GM19023 (cell line): Measurements from ENCODE around the gene ECE1.

ENCODE experiments used
- ATAC-seq: cut with Tn5 transposase; IDR thresholded peaks from one replicate; pipeline ENCODE4 v1.9.1; 2021; ENCODE audit warnings: mild to moderate bottlenecking, moderate library complexity; ENCODE audit not compliant: unreplicated experiment

Gene ECE1

DNA sequence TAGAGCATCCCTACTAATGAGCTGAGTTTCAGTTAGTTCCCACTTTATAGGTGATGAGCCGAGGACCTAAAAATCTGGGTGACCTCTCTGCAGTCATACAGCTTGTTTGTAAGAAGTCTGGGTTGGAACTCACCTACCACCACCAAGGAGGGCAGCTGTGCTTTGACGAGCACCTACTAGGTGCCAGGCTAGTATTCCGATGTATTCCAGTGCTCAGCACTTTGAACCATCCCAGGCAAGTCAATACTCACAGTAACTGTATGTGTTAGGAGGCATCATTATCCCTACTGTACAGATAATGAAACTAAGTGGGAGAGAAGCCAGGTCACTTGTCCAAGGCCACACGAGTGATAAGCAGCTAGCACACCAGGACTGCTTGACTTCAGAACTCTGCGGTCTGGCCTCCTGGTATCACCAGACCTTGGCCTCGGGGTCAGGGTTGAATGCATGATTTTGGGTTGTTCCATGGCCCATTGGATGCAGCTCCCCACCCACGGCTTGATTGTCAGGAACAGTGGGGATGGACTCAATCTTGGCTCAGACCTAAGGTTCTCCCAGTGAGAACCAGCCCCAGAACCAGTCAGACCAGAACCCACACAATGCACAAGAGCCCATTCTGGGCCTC lies 20.7 kb downstream of the ECE1 start:
- no peak for ATAC-seq

DNA sequence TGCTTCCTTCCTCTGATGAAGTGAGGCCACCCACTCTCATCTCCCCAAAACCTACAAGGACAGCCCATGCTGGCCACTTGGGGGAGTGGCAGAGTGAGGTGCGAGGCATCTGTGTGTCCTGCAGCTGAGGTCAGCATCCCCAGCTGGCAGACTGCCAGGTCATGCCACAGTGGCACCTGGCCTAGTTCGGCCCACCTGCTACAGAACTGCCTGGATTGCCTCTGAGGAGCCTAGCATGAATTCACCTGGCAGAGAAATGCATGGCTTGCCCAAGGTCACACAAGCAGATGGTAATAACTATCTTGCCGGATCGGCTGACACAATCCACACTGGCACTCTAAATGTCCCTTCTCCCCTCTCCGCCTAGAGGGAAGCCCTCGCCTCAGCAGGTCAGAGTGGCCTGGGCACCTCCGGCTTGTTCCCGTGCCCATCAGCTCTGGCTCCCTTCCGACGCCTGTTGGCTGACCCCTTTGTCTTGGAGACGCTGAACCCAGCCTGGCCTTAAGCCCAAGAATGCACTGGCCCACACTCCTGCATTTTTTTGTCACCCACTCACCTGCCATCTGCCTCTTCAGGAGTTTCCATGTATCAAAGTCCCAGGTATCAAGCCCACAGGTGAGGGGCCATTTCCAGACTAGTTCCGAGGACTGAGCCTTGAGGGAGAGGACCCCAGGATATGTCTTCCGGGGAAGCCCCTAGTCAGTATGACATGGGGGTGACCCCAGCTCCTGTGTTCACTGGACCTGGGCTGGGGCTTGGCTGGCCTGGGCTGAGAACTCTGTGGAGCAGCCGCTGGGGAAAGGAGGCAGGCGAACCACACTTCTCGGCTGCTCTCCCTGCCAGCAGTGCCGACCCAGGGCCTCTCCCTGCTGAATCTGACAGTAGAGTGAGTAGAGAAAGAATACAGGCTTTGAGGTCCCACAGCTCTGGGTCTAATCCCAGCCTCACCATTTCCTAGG lies 21.7 kb downstream of the ECE1 start:
- ATAC-seq, result no peak

DNA sequence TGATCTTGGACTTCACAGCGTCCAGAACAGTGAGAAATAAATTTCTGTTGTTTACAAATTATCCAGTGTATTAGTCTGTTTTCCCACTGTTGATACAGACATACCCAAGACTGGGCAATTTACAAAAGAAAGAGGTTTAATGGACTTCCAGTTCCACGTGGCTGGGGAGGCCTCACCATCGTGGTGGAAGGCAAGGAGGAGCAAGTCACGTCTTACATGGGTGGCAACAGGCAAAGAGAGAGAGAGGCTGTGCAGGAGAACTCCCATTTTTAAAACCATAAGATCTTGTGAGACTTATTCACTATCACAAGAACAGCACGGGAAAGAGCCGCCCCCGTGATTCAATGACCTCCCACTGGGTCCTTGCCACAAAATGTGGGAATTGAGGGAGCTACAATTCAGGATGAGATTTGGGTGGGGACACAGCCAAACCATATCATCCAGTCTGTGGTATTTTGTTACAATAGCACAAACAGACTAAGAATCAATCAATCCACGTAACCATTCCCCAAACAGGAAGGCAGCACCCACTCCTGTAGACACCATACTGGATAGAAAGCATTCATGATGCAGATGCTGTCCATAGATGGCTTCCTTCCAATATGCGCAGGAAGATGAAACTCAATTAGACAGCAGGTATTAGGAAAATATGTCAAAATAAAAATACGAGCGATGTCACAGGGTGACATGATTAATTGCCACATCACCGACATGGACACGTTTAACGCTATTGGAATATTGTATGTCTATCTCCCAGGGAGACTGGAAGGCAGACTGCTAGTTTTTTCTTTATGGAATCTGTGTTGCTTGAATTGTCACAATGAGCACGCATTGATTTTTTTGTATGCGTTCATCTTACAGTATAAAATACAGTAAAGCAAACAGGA lies 22.8 kb downstream of the ECE1 start:
- ATAC-seq, result no peak

DNA sequence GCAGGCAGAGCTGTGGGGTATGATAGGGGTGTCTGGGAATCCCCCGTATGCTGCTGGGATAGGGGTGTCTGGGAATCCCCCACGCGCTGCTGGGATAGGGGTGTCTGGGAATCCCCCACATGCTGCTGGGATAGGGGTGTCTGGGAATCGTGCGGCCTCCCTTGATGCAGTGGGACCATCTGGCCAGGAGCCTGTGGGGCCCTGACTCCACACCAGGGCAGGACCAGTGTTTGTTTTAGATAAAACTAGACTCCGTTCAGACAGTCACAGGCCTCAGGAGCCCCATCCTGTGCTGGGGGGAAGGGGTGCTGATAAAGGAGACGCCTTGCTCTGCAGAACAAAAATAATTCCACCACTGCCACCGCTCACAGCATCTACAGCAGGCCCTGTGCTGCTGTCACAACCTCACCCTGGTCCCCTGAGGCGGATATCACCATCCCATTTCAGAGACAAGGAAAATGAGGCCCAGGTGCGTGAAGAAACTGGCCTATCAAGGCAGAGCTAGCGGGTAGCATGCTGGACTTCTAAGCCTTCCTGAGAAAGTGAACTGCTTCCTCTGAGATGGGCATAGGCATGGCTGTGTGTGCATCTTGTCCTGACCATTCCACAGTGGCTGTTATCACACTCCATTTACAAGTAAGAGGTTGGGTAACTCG lies 24.0 kb downstream of the ECE1 start:
- no peak for ATAC-seq

DNA sequence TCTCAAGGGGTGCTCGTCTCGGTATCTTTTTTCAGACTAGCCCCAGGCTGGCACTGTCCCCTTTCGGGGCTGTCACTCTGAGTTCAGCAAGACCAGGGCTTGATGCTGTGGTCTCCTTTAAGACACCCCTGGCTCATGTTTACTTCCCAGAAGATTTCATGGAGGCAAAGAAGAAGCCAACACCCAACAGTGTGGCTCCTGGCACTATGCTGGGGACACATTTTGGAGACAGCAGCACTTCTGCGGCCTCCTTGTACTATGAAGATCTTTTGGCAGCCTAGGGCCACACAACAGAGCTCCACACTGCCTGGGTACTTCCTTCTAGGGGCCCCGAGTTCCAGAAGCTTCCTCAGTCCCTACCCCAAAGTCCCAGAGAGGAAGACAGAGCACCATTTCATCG lies 24.6 kb downstream of the ECE1 start:
- no peak for ATAC-seq

DNA sequence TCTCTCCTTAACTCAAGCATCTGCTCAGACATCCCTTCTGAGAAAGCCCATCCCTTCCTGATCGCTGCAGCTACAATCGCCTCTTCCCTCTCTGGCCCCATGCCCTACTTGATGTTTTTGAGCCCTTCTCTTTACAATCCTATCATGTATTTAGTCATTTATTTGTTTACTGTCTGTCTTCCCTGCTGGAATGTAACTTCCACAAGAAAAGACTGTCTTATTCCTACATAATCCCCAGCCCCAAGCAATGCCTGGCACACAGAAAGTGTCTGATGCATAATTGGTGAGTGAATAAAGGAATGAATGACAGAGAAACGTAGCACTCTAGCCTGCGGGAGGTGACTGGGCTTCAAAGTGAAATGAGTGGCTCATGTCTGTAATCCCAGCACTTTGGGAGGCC lies 25.4 kb downstream of the ECE1 start:
- ATAC-seq, result no peak

DNA sequence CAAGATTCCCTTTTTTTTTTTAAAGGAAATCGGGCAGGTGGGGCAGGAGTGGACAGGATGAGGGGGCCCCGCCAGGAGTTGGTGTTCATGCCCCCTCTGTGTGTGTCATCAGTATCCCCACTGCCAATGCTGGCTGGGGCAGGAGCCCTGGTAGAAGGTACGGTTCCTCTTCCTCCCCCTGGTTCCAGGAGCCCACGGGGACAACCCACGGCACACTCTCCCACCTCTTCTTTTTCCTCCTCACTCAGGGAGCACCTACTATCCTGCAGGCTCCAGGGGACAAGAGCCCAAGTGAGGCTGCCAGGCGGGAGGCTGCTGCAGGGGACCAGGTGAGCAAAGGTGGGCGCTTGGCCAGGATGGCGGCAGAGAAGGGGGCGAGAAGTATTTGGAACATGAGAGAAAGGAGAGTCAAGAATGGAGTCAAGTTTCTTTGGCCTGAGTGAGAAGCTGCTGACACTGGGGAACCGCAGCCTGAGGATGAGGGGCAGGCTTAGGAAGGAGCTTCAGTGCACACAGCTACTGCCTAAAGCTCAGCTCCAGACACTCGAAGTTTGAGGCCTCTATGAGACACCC lies 26.5 kb downstream of the ECE1 start:
- ATAC-seq, result no peak

DNA sequence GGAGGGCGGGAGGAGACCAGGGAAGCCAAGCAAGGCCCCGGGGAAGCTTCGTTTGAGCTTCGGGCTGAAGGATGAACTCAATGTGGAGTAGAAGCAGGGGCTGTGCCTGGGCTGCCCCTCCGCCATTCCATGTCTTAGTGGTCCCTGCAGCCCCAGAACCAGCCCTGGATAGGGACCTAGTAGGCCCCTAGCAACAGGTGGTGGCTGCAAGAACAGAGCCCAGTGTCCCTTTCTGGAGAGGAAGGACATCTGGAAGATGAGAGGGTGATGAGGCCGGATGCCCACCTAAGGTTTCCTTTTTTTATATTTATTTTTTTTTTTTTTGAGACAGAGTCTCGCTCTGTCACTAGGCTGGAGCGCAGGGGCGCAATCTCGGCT lies 27.2 kb downstream of the ECE1 start:
- ATAC-seq, result no peak

DNA sequence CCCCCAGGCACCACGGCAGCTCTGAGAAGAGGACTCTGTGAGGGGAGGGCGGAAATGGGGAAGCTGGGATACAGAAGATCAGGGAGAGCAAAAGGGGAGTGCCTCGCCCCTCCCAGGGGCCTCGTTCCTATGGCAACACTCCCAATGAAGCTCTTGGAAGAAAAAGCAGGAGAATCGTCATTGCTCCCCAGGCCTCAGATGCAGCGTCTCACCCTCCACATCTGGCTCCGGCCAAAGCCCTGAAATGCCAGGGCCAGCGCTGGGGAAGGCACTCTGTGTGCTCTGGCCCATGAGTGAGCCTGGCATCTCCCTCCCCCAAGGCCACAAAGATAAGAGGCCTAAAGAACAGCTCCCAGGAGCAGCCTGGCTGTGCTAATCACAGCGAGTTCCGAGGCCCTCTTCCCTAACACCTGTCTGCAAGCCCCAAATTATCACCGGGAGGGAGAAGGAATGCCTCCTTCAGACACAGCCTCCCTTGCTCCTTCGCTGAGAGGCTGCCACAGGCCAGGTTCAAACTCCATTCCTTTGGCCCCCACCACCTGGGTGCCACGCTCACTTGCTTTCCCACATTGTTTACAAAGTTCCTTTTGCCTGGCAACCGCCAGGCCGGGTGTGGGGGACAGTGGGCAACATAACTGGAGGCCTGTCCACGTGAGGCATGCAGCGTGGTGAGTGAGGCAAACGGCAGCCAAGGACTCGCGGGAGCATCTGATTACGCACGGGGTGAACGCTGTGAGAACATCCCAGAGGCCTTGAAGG lies 27.8 kb downstream of the ECE1 start:
- ATAC-seq, result no peak

DNA sequence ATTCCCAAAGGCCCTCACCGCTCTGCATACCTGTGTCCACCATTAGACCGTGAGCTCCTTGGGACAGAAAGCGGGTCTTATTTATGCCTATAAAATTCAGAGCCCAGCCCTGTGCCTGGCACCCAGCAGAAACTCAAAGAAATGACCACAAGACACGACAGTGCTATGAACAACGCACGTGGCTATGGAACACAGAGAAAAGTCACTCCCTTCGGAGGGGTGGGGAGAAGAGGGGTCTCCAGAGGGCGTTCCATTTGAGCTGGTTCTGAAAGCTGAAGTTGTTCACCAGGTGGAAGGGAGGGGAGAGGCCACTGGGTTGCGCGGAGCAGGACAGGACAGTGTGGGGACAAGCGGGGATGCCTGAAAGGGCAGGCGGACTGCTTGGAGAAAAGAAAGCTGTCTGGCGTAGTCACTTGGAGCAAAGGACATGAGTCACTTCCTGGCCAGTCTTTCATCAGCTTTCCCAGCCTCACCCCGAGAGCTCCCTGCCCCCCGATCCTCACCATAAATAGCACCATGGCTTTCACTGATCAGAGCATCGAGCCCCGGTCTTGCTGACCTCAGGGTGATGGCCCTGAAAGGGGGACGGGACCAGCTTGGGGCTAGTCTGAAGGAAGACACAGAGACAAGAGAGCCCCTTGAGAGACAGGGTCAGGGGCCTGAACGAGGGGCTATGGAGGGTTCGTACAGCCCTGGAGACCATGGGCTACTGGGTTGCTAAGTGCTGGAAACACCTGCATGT lies 28.5 kb downstream of the ECE1 start:
- ATAC-seq, result no peak

DNA sequence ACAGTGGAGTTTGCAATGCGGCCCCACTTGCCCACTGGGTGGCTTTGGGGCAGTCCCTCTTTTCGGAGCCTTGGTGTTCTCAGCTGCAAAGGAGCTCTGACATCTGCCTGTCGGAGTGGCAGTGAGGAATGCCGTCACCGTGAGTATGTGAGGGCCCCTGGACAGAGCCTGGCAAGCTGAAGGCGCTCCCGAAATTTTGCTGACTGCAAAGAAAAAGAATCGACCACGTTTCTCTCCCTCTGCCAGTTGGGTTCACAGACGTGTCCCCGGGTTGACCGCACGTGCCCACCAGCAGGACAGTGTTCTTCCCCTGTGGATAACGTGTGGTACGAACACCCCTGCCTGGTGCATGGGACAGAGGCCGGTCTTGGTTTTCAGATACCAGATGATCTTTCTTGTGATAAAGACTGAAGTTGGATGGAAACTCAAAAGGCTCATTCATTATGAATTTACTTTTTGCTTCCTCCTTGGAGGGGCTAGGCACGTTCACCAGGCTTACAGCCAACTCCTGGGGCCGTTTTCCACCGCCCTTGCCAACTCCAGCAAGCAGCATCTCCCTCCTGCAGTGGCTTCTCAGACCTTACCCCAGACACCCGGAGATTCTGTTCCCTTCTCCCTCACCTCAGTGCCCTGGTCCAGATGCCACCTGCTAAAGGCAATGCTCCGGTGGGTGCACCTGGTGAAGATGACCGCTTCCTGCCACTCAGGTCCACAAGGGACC lies 29.7 kb downstream of the ECE1 start:
- ATAC-seq, result no peak

DNA sequence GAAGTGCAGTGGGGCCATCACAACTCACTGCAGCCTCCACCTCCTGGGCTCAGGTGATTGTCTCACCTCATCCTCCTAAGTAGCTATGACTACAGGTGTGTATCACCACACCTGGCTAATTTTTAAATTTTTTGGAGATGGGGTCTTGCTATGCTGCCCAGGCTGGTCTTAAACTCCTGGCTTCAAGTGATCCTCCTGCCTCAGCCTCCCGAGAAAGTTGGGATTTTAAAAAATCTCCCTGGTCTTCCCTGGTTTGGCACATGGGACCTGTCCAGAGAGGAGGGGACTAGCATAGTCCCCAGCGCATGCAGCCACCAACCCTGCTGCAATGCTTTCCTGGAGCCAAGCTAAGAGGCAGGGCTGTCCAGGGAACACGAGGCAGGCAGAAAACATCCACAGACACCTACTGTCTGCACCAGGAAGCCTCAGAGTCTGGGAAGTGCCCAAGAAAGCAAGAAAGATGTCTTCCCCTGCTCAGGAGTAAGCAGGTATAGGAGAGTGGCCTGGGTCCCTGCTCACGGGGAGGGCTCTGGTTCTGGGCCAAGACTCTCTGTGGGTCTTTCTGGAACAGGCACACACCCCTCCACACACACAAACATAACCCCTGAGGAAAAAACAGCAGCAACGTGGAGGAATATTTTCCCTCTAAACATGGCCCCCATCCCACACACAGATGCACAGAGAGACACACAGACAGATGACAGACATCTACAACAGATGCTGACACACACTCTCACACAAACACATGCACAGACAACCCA lies 30.8 kb downstream of the ECE1 start:
- ATAC-seq, result no peak

DNA sequence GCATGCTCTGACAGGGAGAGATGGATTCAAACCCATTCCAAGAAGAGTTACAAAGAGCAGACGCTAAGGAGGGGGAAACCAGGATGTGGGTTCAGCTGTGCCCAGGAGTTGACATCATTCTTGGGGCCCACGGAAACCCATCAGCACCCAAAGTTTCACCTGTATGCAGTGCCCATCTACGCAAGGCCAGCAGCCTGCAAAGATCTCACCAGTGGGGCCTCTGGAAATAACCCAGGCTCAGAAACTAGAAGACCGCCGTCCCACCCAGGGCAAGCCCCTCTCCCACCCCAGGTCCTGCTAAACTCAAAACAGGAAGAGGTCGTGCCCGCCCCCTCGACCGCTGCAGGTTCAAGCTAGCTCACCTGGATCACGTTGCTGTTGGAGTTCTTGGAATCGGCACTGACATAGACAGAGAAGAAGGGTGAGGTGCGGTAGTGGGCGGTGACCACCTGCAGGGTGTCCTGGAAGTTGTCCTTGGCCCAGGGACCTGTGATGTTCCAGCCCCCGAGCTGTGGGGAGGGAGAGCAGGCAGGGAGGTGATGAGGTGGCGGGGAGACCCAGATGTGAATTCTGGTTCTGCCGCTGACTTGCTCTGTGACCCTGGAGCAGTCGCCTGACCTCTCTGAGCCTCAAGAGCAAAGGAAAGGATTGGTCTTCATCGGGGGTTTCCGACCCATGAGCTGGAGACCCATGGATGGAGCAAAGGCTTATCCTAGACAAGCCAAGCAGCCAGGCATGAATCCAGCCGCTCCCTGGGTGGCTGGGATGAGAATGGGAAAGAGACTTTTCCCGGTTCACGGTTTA lies 31.7 kb downstream of the ECE1 start:
- no peak for ATAC-seq

DNA sequence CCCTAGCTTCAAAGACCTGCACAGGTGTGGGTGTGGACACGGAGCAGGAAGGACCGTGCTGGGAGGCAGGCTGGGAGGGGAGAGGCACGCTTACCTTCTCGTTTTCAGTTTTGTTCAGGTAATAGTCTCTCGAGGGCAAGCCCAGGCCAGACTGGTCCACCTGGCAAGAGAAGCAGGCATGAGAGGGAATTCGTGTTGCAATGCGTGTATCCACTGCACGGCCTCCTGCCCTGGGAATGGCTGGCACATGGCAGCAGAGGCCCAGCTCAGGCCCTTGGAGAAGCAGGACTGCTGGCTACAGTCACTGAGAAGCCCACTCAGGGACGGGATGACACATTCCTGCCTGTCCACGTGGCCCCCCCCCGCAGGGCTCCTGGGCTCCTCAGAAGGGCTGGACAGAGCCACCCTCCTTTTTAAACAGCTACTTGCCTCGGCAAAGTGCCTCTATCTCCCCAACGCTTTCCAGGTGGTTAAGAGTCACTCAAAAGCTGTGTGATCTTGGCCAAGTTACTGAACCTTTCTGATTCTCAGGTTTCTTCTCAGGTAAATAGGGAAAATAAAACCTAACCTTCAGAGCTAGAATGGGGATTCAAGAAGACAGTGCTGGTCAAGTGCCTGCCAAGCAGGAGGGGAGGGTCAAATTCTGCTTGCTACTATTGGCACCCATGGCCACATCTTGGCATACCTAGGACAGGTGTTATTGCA lies 32.7 kb downstream of the ECE1 start:
- ATAC-seq, result no peak

DNA sequence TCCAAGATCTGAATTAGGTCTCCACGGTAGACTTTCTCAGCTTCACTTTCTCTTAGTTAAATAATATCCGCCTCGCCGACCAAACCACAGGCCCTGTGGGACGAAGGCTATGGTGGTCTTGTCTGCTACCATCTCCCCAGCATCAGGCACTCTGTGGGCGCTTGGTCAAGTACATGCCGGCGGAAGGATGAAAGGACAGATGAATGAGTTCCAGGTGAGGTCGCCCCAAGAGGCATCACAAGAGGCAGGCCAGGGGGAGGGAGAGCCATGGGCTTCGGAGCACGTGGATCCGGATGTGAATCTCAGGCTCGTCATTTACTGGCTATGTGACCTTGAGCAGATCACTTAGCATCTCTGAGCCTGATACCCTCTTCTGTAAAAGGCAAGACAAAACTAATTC lies 33.5 kb downstream of the ECE1 start:
- no peak for ATAC-seq

DNA sequence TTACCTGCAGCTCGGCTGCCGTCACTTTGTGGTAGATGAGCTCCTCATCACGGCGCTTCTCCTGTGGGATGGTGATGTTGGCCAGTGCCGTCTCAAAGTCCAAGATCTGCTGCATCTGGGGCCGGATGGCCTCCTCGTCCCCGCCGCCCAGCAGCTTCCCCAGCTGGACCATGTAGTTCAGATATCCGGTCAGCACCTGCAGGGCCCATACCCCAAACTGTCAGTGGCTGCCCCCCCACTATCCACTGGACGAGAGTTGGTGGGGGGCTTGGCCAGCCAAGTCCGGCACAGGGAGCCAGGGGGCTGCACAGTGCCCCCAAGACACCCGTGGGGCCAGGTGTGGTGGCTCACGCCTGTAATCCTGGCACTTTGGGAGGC lies 34.3 kb downstream of the ECE1 start:
- no peak for ATAC-seq
